ENCODE results near the gene MCC. TPM values are rescaled to one million over a fixed set of nuclear protein-coding genes. Genes with fewer than 3 reads are reported as not detected.

The MCC gene
- total RNA-seq, 1 donor from 2014 or later: 18.9 TPM

DNA sequence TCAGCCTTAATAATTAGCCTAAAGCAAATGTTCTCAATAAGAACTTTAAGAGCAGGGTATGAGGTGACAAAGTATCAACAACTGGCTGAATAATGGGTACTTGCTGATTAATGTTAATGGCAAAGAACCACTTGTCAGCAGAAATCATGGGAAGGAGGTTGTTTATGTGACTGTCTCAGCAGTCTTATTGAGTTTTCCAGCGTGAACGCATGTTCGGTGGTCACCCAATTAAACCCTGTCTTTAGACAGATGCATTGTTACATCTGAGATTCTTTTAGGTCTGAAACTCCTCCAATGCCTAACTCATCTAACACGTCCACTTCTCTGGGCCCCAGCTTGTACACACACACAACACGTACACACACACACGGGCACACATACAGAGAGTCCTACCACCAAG lies 35.3 kb downstream of the MCC start:
- no peaks in the 10 kb centered on the region for H3K36me3 Mint-ChIP-seq (ENCODE audit: insufficient read depth)
- no peak overlapping the region for H3K27ac Mint-ChIP-seq
- H3K4me3 Mint-ChIP-seq (ENCODE audit: low read depth): no peak overlapping the region
- no peaks in the 10 kb centered on the region for H3K9me3 Mint-ChIP-seq (ENCODE audit: low read depth)
- H3K27me3 Mint-ChIP-seq: no peaks in the 10 kb centered on the region
- peaks cover 17% of the 10 kb centered on the region for H3K4me1 Mint-ChIP-seq (ENCODE audit: low read depth)
- no peak for DNase-seq (ENCODE audit: low spot score, unreplicated experiment)
- TF ChIP-seq, protein P1, sequence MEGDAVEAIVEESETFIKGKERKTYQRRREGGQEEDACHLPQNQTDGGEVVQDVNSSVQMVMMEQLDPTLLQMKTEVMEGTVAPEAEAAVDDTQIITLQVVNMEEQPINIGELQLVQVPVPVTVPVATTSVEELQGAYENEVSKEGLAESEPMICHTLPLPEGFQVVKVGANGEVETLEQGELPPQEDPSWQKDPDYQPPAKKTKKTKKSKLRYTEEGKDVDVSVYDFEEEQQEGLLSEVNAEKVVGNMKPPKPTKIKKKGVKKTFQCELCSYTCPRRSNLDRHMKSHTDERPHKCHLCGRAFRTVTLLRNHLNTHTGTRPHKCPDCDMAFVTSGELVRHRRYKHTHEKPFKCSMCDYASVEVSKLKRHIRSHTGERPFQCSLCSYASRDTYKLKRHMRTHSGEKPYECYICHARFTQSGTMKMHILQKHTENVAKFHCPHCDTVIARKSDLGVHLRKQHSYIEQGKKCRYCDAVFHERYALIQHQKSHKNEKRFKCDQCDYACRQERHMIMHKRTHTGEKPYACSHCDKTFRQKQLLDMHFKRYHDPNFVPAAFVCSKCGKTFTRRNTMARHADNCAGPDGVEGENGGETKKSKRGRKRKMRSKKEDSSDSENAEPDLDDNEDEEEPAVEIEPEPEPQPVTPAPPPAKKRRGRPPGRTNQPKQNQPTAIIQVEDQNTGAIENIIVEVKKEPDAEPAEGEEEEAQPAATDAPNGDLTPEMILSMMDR (IDR thresholded peaks at IDR 0.05; ENCODE audit: unreplicated experiment): no peak

DNA sequence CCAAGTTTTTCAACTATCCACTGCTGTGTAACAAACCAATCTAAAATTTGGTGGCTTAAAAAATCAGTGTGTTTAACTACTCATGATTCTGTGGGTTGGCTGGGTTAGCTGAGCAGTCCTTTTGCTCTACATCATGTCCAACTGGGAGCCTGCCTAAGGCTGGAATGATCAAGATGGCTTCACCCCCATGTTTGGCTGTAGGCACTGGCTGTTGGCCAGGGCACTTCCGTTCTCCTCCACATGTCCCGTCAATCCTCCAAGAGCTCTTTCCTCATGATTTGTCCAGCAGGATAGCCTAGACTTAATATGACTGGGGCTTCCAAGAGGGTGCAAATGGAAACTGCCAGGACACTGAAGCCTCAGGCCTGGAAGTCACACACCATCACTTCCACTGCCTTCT lies 36.5 kb downstream of the MCC start:
- TF ChIP-seq, protein P1 (IDR thresholded peaks at IDR 0.05; ENCODE audit: unreplicated experiment): no peak
- Mint-ChIP-seq H3K36me3 (ENCODE audit: insufficient read depth) (no peaks in the 10 kb centered on the region), H3K9me3 (ENCODE audit: low read depth) (no peaks in the 10 kb centered on the region), H3K4me1 (ENCODE audit: low read depth) (peaks cover 21% of the 10 kb centered on the region), H3K4me3 (ENCODE audit: low read depth) (no peak overlapping the region), H3K27ac (no peak overlapping the region), H3K27me3 (no peaks in the 10 kb centered on the region)
- no peak for DNase-seq (ENCODE audit: low spot score, unreplicated experiment)

DNA sequence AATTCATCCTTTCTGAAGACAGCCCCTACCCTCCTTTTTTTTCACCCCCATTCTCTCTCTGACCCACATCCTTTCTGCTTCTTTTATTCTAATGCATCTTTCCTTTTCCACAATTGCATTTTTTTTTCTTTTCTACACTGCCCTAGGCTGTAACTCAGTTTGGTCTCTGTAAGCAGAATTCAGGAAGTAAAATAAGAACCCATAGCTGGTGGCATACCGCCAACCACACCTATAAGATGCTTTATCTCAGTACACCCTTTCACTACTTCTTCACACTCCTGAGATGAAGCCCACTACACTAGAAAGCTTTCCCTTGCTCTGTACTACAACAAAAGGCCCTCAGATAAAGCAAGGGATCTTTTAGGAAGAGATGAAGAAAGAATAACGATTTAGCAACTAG lies 37.3 kb downstream of the MCC start:
- DNase-seq (ENCODE audit: low spot score, unreplicated experiment): no peak
- H3K4me1 Mint-ChIP-seq (ENCODE audit: low read depth): peaks cover 21% of the 10 kb centered on the region
- H3K27ac Mint-ChIP-seq: no peak overlapping the region
- H3K9me3 Mint-ChIP-seq (ENCODE audit: low read depth): no peaks in the 10 kb centered on the region
- no peak overlapping the region for H3K4me3 Mint-ChIP-seq (ENCODE audit: low read depth)
- TF ChIP-seq, protein P1 (IDR thresholded peaks at IDR 0.05; ENCODE audit: unreplicated experiment): no peak
- no peaks in the 10 kb centered on the region for H3K36me3 Mint-ChIP-seq (ENCODE audit: insufficient read depth)
- H3K27me3 Mint-ChIP-seq: no peaks in the 10 kb centered on the region

DNA sequence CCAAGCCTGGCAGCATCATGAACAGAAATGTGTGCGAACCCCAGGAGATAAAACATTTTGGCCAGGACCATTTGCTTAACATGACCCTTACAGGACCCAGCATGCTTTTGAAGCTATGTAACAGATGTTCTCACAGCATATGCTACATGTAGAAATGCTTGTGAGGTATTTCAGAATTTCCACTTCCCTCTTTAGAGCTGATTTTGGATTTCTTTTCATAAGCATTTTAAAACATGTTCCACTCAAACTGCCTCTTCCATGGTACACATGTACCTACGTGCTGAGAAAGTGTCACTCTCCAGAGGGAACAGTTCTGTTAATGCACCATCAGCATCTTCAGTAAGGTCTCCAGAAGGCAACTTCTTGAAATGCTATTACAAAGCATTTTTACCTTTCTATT lies 37.8 kb downstream of the MCC start:
- Mint-ChIP-seq H3K4me1 (ENCODE audit: low read depth) (peaks cover 21% of the 10 kb centered on the region), H3K4me3 (ENCODE audit: low read depth) (no peak overlapping the region), H3K36me3 (ENCODE audit: insufficient read depth) (no peaks in the 10 kb centered on the region), H3K27me3 (no peaks in the 10 kb centered on the region), H3K27ac (no peak overlapping the region), H3K9me3 (ENCODE audit: low read depth) (peaks cover 3% of the 10 kb centered on the region)
- TF ChIP-seq, protein P1 (IDR thresholded peaks at IDR 0.05; ENCODE audit: unreplicated experiment): no peak
- DNase-seq (ENCODE audit: low spot score, unreplicated experiment): no peak

DNA sequence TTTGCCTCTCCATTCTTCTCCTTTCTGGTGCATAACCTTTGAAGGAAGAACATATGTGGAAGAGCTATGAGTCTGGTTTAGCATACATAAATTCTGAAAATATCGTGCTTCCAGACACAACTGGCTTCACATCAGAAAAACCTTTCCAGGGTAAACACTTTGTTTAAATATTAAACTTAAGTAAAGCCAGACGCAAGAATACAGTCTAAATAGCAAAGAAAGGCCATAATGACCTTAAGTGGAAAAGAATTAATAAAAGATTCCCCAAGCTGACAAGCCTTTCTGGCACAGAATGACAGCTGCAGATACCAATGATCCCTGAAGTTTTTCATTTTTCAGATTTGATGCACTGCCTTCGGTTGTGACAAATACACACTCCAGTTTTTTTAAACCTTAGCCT lies 40.0 kb downstream of the MCC start:
- Mint-ChIP-seq H3K9me3 (ENCODE audit: low read depth) (peaks cover 20% of the 10 kb centered on the region), H3K27me3 (no peaks in the 10 kb centered on the region), H3K27ac (no peak overlapping the region), H3K4me3 (ENCODE audit: low read depth) (no peak overlapping the region), H3K4me1 (ENCODE audit: low read depth) (peaks cover 21% of the 10 kb centered on the region), H3K36me3 (ENCODE audit: insufficient read depth) (peaks cover 12% of the 10 kb centered on the region)
- TF ChIP-seq, protein P1 (IDR thresholded peaks at IDR 0.05; ENCODE audit: unreplicated experiment): no peak
- no peak for DNase-seq (ENCODE audit: low spot score, unreplicated experiment)

All from progenitor cell of endocrine pancreas (in vitro differentiated cells).